Measurements from ENCODE around the gene NRIP3. TPM values are rescaled to one million over a fixed set of nuclear protein-coding genes. Genes with fewer than 3 reads are reported as not detected.
A peak's percentile ranks its signal among the peaks of the same experiment; 100 is the strongest.
"Not testable (repeated sequence)": the region's sequence is repeated elsewhere in the genome, so short reads cannot be mapped to it uniquely, and the experiment has no call there.

Gene NRIP3
- total RNA-seq, 1 donor from 2014 or later = 1.0 TPM

DNA sequence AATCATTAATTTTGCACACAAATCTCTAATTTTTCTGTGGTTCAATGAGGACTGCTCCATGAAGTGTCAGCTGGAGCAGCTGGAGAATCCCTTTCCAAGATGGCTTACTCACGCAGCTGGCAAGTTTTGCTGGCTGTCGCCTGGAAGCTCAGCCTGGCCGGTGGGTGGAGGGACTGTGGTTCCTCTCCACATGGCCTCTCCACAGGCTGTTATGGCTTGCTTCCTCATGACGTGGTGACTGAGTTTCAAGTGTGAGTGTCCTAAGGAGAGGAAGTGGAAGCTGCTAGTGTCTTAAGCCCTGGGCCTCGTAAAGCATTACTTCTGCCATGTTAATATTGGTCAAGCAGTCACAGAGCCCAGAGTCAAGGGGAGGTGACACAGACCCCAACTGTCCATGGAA, 14.0 kb upstream of the NRIP3 start:
- intact Hi-C loops (cut with DNase I) = loop anchor here (2.0 to 10.0 kb wide), 2 partner anchors 121 to 487 kb away; no protein-coding TSS in a partner anchor
- DNase-seq (ENCODE audit: low spot score) = peak; percentile 82

DNA sequence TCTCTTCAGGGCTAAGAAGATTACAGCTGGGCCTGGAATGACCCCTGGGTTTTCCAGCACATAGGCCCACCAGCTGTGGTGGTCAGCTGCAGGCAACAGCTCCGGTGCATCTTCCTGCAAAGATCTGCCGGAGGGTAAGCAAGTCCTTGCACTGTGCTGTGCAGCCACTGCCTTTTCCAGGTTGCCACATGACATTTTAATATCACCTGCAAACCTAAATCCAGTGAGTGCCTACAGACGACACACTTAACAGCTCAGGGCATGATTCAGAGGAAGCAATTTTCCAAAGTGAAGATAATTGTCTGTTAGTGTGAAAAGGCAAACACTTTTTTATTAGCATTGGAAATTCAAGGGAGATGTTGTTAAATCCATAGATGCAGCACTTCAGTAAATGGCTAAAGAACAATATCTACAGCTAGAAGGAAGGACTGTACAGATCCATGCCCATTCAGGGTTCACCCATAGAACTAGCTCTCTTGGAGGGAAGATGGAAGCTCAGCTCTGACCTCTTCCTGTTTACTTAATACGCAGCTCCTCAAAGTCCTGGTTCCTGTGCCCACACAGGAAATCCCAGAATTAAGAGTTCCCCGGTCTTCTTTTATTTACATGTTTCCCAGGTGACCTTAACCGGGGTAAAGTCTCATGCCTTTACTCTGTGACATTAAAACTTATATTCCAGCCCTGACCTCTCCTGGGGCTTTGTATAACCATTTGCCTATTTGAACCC, 13.3 kb upstream of the NRIP3 start:
- intact Hi-C loops (cut with DNase I) = loop anchor here (2.0 to 10.0 kb wide), 2 partner anchors 122 to 488 kb away; no protein-coding TSS in a partner anchor
- DNase-seq (ENCODE audit: low spot score) = no peak

DNA sequence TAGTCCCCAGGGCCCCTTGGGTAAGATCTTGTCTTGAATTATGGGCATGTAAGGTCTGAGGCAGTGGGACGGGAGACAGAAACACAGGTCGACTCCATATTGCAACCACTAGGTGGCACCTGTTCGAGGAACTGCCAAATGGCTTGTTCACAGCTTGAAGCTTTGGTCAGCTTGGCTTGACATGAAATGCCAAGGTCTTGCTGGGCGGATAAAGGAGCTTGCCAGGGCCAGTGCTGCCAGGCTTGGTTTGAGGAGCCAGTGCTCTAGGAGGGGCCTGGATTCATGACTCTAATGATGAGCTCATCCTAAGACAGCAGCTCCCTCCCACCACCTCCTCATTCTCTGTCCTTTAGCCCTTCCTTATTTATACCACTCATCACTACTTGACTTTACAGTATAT, 11.9 kb upstream of the NRIP3 start:
- intact Hi-C loops (cut with DNase I) = loop anchor here (2.0 to 10.0 kb wide), 2 partner anchors 123 to 489 kb away; no protein-coding TSS in a partner anchor
- DNase-seq (ENCODE audit: low spot score) = no peak

DNA sequence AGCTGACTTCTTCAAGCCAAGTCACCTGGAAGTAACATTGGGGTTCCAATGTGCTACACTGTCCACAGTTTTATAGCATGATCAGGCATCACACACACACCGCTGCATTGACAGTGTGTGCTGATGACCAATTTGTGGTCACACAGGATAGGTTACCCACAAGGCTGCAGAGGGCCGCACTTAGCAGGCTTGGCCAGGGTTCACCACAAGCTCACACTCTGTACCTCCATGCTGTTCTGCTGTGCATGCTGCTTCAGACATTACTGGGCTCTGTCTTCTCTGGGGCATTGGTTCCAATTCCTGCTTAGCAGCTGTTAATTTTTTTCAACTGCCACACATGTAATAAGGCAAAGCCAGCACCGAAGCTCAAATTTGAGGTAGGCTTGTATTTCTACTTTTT, 11.0 kb upstream of the NRIP3 start:
- DNase-seq (ENCODE audit: low spot score) = no peak
- intact Hi-C loops (cut with DNase I) = loop anchor here (10.0 kb wide), 1 partner anchor 490 kb away; no protein-coding TSS in a partner anchor

DNA sequence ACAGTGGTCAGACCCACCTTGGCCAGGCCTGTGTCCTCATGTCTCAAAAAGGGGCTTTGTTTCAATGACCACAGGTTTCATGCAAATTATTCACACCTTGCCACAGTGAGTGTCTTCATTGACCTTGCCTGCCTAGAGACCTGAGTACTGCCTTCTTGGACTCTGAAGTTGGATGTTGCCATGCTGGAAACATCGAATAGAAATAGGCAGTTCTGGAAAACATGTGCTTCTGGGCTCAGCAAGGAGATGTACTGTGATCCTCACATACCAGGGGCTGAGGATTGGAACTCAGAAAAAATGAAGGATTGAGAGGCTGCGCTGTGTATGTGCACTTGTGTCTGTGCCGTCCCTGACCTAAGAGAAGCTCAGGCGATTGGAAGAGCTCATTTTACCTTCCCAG, 9.6 kb upstream of the NRIP3 start:
- no peak for DNase-seq (ENCODE audit: low spot score)
- intact Hi-C loops (cut with DNase I) = loop anchor here (10.0 kb wide), 1 partner anchor 491 kb away; no protein-coding TSS in a partner anchor

DNA sequence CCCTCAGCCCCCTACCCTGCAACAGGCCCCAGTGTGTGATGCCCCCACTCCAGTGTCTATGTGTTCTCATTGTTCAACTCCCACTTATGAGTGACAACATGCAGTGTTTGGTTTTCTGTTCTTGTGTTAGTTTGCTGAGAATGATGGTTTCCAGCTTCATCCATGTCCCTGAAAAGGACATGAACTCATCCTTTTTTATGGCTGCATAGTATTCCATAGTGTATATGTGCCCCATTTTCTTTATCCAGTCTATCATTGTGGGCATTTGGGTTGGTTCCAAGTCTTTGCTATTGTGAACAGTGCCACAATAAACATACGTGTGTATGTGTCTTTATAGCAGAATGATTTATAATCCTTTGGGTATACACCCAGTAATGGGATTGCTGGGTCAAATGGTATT, 5.7 kb upstream of the NRIP3 start:
- intact Hi-C loops (cut with DNase I); DNase-seq (ENCODE audit: low spot score): not testable (repeated sequence)

DNA sequence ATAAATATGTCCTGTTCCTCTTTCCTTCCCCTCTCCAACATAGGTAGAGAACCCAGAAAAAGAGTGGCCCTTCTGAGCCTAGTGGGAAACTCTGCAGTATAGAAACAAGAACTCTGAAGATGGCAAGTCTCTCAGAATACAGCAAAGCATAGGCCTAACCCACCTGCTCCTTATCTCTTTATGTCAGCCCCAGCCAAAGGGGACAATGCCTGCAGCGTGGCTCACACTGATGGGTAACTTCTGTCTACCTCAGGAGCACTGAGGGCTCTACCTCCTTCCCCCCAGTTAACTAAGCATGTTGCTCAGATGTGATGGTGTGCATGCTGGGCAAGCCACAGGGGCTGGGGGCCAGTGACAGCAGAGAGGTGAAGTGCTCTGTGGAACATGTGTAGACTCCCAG, 4.9 kb upstream of the NRIP3 start:
- DNase-seq (ENCODE audit: low spot score) = no peak

DNA sequence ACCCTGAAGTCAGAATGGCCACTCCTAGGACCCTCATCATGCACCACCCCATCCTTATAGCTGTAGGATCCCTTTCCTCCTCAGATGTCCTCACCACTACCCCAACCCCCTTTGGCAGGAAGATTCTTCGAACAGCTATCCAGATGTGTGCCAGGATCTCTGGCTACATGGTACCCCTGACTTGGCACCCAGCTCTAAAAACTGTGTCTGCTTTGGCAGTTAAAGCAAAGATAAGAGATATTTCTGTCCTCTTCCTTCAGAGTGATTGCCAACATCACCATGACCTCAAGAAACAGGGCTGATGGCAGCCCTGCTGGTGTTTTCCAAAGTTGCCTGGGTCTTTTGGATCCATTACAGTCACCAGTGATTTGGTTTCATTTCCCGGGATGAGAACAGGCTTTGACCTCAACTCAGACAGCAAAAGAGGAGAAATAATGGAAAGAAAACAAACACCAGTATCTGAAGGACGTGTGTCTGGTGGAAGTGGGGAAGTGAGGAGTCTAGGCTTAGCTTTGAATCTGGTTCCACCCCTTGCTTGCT, 4.3 kb upstream of the NRIP3 start:
- no peak for DNase-seq (ENCODE audit: low spot score)
- intact Hi-C loops (cut with DNase I) = no loop called here

More for the DNA sequence above, 4.9 kb upstream of the NRIP3 start:
- intact Hi-C loops (cut with DNase I) = no loop called here

DNA sequence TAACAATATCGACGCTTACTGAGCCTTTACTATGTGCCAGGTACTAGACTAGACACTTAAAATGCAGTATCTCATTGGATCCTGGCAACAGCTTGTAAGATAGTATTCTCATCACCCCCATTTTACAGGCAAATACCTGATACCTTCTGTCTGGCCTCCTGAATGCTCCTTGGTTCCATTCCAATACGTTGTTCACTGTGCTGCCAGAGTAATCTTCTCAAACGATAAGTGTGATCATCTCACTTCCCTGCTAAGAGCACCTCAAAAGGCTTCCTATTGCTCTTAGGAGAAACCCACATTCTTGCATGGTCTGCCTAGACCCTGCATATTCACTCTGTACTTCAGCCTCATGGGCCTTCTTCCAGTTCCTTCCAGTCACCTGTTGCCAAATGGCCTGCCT, 1.3 kb upstream of the NRIP3 start:
- intact Hi-C loops (cut with DNase I) = no loop called here
- DNase-seq (ENCODE audit: low spot score) = no peak

DNA sequence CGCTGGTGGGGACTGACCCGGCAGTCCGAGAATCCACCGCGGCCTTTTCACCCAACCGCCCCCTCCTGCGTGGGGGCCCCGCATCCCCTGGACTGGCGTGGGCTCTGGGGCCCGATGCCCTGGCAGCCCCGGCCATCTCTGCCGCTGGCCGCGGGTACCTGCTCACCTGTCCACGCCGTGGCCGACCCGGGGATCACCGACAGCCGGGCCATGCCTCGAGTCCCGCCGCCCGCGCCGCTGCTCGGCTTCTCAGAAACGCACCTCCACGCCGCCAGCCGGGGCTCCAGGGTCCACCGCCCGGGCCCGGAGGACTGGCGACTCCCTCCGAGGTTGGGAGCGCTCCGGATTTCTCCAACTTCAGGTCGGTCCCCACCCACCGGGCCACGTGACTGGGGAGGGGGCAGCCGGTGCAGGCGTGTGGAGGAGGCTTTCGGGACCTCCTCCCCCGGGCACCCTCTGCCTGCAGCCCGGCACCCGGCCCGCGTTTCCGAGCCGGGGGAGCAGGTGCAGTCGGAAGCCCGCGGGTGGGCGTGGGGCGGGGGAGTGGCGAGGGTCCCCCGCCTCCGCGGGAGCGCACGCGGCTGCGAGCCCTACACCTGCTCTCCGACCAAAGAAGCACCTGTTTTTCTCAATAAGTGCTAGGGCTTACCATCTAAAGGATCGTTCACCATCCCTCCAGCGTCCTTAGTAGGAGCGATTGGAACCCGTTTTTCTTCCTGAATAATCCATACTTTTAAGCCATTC, 554 bp upstream of the NRIP3 start:
- intact Hi-C loops (cut with DNase I) = no loop called here
- DNase-seq (ENCODE audit: low spot score) = no peak

DNA sequence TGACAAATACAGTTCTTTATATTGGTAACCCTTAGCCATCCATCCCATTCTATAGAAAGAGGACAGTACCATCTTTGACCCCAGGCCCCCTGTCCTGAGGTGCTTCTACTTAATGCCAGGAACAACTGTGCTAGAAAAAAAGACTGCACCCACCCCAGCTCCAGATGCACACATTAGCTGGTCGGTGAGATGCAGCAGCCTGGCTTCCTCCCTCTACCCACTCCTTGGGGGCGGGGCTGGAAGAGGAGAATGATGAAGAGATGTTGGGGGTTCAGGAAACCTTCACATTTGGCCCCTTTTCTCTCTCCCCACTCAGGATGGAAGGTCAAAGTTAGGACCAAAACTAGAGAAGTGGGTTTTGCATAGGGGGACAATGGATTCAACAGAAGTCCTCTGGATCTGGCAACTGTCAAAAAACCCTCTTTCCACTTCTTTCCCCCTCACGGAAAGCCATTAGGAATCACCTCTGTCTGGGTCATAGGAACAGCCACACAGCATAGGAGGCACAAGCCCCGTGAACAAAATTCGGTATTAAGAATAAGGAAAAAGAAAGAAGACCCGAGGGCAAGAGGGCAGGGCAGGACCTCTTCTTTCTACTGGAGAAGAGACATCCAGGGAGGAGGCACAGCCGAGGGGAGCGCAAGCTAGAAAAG, 755 bp downstream of the NRIP3 start:
- DNase-seq (ENCODE audit: low spot score) = no peak
- intact Hi-C loops (cut with DNase I) = no loop called here

DNA sequence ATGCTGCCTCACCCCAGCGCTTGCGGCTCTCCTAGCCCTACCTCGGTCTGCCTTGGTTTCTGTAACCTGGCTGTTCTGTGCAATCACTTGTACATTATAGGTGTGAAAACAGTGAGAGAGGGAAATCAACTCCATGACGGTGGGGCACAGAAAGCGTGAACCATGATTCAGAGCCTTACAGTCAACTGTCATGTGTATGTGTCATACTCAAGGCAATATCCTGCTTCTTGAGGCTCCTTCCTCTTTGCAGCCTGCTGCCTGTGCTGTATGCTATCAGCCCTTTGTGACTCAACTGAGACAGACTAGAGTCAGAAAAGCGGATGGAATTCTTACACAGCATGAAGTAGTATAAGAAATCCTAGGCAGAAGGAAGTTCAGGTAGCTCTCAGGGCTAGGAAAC, 2.1 kb downstream of the NRIP3 start:
- intact Hi-C loops (cut with DNase I) = no loop called here

DNA sequence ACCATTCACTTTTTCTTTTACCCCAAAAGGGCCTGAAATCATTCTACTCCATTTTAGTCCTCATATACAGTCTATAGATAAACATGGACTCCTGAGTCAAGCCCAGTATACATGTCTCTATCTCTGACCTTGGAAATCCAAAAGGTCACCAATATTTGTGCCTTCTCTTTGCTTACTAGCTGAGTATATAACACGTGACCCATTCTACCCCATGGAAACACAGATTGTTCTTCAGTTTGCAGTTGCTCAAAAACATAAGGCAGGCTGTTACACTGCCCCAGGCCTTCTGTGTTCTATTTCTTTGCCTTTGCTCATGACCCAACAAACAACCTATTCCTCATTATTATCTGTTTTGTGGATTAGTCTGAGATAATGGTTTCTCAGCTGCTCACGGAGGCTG, 5.8 kb downstream of the NRIP3 start:
- no peak for DNase-seq (ENCODE audit: low spot score)
- intact Hi-C loops (cut with DNase I) = no loop called here

More for the DNA sequence above, 2.1 kb downstream of the NRIP3 start:
- no peak for DNase-seq (ENCODE audit: low spot score)

DNA sequence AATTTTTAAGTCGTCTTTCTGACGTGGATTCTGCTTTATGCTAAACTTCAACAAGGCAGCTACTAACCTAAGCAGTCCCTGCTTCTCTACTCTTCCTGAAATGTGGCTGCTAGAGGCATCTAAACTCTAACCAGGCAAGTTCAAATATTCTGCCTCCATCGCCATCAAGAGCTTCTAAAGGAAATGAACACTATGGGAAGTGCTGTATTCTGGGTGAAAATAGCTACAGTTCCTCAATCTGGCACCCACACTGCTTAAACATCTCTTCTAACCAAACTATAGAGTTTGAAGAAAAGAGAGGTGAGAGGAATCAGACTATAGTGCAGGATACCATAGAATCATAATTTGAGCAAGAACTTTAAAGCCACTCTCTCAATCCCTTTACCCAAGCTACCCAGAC, 6.3 kb downstream of the NRIP3 start:
- intact Hi-C loops (cut with DNase I) = no loop called here
- DNase-seq (ENCODE audit: low spot score) = no peak

DNA sequence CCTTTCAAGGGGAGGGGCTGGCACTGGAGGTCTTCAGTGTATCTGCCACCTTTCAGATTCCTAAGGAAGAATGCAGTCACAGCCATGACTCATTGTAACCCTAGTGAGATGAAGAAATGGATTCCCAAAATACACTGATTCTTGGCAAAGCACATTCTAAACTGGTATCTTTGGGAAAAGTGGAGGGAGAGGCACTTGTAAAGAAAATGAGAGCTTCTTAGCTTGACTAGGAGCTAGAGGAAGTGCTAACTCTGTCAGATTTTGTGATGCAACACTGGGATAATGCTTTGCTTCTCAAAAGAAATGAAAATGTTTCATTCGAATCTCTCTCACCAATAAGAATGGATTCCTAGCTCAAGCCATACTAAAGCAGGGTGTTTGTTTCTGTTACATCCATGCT, 14.3 kb downstream of the NRIP3 start:
- DNase-seq (ENCODE audit: low spot score) = no peak
- intact Hi-C loops (cut with DNase I) = no loop called here

DNA sequence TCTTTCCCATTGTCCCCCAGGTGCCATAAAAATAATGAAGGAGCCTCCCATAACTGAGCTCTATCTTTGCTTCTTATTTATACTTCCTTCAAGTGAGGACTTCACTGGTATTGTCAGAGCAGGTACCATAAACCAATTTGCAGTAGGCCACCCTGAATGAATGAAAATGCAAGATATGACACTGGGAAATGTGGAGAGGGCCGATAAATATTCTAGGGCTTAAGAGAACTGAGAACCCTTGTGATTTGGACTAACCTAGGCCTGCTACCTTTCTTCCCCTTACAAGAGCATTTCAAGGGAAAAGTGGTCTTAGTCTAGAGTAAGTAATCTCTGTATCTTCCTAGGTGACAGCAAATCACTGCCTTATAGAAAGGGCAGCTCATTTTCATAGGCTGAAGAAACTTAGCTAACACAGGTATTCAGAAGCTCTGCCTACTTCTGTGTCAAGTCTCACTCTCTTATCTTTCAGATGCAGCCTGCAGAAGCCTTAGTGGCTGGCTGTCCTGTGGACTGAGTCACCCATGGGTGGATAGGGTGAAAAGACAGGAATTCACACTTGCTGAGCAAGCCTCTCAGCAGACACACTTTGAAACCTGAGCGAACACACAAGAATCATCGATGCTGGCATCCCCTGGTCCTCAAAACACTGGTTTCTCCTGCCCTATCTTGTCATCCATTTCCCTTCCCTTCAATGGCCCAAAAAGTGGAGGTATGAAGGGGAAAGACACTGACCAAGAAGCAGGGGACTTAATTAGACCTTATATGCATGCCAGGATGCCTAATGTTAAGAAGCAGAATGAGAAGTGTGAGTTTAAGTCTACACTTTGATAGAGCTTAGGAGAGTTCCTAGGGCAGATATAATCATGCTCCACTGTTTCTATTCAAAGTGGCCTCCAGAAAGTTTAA, 15.2 kb downstream of the NRIP3 start:
- no peak for DNase-seq (ENCODE audit: low spot score)
- intact Hi-C loops (cut with DNase I) = no loop called here

DNA sequence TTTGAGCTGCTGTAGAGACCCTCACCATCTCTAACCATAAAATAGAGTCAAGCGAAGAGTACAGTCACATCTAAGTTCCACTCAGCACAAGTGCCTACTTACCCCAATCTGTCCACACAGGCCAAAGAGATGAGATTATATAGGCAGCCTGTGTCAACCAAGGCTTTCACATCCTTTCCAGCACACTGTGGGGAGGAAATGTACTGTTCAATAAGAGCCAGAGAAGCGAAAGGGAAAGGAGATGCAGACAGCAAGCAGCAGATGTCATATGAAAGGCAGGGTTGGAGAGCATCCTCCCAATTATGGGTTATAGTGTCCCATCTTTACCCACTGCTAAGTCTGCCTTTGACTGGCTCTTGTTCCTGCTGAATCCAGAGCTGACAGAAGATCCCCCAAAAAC, 16.4 kb downstream of the NRIP3 start:
- no peak for DNase-seq (ENCODE audit: low spot score)
- intact Hi-C loops (cut with DNase I) = no loop called here

DNA sequence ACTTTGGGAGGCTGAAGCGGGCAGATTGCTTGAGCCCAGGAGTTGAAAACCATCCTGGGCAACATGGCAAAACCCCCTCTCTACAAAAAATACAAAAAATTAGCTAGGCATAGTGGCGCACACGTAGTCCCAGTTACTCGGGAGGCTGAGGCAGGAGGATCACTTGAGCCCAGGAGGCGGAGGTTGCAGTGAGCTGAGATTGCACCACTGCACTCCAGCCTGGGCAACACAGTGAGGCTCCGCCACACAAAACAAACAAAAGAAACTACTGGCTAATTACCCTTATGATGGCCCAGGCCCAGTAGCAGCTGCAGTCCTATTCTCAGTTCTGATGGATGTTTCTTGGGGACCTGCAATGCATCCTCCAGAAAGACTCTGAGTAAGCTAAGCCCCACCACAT, 17.0 kb downstream of the NRIP3 start:
- intact Hi-C loops (cut with DNase I); DNase-seq (ENCODE audit: low spot score): not testable (repeated sequence)

DNA sequence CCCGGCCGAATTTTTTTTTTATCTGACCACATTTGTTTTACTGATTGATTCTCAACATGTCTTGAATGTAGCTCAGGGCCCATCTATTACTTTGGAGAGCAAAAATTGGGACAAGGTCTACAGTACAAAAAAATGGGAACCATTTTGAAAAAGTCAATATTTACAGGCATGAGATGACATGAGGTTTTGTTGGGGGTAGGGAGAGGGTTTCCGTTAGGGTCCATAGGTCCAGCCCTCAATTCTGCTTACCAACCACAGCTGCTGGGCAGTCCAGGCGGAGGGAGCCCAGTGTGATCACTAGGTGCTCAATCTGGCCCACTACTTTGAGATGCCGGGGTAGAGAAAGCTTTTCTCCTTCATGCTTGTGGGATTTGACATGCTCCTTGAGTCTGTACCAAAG, 18.3 kb downstream of the NRIP3 start:
- intact Hi-C loops (cut with DNase I) = no loop called here
- DNase-seq (ENCODE audit: low spot score) = no peak
